ENCODE results near the gene PCCA.

Gene PCCA

DNA sequence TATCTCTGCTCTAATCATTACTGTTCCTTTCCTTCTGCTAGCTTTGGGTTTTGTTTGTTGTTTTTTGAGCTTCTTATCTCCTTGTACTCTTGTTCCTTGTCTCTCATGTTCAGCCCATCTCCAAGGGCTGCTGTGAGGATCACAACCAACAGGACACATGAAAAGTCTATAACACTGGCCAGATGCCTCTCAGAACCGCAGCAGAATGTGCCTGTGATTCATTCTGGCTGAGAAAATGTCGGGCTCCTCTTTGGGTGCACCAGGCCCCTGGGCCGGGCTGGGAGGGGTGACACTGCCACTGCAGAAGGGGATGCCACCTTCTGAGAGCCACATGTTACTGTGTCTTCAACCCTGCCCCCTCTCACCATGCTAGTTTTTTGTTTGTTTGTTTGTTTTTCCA is 451.7 kb downstream of the PCCA start:
- in situ Hi-C loops (cut with MboI; ENCODE audit: low pct_unique_long_range_greater_than_20kb, low sequenced_read_pairs, unreplicated experiment) = no loop called here
- TF ChIP-seq, protein P1, sequence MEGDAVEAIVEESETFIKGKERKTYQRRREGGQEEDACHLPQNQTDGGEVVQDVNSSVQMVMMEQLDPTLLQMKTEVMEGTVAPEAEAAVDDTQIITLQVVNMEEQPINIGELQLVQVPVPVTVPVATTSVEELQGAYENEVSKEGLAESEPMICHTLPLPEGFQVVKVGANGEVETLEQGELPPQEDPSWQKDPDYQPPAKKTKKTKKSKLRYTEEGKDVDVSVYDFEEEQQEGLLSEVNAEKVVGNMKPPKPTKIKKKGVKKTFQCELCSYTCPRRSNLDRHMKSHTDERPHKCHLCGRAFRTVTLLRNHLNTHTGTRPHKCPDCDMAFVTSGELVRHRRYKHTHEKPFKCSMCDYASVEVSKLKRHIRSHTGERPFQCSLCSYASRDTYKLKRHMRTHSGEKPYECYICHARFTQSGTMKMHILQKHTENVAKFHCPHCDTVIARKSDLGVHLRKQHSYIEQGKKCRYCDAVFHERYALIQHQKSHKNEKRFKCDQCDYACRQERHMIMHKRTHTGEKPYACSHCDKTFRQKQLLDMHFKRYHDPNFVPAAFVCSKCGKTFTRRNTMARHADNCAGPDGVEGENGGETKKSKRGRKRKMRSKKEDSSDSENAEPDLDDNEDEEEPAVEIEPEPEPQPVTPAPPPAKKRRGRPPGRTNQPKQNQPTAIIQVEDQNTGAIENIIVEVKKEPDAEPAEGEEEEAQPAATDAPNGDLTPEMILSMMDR (IDR thresholded peaks at IDR 0.05; ENCODE audit: extremely low read depth, insufficient read depth, missing control alignments) = no peak
- DNase-seq (ENCODE audit: low spot score) = no peak

DNA sequence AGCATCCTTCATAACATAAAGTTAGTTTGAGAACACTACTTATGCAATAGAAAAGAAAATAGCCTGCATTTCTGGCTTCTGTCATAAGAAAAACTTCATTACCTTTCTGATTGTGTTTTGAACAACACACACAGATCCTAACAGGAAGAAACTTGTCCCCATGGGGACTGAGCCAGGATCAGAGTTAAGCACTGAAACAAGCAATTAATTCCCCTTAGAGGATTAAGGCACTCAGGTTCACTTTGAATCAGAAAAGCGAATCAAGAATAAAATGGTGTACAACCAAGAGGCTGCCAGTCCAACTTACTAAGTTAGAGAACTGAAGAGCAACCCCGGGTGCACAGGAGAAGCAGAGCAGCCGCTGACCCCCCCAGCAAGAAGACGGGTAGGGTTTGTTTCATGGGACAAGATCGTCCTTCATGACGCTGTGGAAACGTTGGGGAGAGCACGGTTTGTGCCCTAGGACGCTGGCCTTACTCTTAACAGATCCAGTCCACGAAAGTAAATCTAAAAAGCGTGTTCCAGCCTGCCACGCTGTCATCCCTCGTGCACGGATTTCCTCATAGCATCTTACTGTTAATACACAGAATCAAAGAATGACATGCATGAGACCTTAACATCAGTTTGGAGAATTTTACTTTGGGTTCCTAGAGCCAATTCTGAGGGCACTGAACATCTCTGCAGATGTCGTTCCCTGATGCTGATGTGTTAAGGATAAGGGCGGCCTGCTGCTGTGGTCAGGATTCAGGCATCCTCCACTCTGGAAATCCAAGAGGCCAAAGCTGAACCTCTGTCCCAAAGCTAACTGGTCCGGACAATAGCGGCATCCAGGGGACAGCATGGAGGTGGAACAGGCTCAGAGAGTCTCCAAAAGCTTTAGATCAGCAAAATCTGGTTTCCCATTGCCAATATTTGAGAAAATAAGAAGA is 453.3 kb downstream of the PCCA start:
- in situ Hi-C loops (cut with MboI; ENCODE audit: low pct_unique_long_range_greater_than_20kb, low sequenced_read_pairs, unreplicated experiment) = no loop called here
- DNase-seq (ENCODE audit: low spot score) = no peak
- TF ChIP-seq, protein P1 (IDR thresholded peaks at IDR 0.05; ENCODE audit: extremely low read depth, insufficient read depth, missing control alignments) = no peak

- in situ Hi-C loops (cut with MboI; ENCODE audit: low pct_unique_long_range_greater_than_20kb, low sequenced_read_pairs, unreplicated experiment) = no loop called here
- TF ChIP-seq, protein P1 (IDR thresholded peaks at IDR 0.05; ENCODE audit: extremely low read depth, insufficient read depth, missing control alignments) = peak; percentile 44
- DNase-seq (ENCODE audit: low spot score) = peak; percentile 79
These were observed 453.9 kb downstream of the PCCA start for GRCh38 chr13:100542826-100543156.

DNA sequence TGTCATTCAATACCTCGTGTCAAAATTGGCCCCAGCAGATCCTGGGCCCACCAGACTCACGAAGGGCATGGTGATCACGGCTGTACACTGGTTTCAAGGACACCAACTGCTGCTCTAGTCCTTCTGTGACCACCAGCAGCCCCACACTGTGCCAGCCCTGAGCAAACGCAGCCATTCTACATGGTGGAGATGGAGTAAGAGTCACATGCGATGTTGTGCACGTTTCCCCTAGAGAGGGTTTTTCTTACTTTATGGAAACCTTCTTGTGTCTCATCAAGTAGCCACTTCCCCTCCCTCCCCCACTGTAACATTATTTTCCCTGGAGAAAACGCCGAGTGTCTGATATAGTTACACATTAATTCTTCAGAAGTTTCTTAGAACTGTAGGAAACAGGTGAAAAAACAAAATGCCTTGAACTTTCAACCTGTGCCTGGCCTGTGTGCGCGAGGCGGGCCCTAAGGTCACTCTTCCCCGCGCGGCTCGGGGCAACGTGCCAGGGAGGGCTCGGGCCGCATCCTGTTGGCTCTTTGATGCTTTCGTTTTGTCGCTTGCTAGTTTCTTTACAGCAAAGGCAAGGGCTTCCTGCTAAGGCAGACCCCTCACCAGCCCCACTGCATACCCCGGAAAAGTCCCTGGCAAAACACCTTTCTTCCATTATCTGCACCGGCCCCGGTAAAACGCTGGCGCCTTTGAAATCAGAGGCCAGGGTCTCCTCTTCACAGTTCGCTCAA is 455.1 kb downstream of the PCCA start:
- TF ChIP-seq, protein P1 (IDR thresholded peaks at IDR 0.05; ENCODE audit: extremely low read depth, insufficient read depth, missing control alignments) = no peak
- DNase-seq (ENCODE audit: low spot score) = no peak
- in situ Hi-C loops (cut with MboI; ENCODE audit: low pct_unique_long_range_greater_than_20kb, low sequenced_read_pairs, unreplicated experiment) = no loop called here

- no peak for DNase-seq (ENCODE audit: low spot score)
- TF ChIP-seq, protein P1 (IDR thresholded peaks at IDR 0.05; ENCODE audit: extremely low read depth, insufficient read depth, missing control alignments) = no peak
- in situ Hi-C loops (cut with MboI; ENCODE audit: low pct_unique_long_range_greater_than_20kb, low sequenced_read_pairs, unreplicated experiment) = no loop called here
These were observed 456.2 kb downstream of the PCCA start for GRCh38 chr13:100544866-100545683.

DNA sequence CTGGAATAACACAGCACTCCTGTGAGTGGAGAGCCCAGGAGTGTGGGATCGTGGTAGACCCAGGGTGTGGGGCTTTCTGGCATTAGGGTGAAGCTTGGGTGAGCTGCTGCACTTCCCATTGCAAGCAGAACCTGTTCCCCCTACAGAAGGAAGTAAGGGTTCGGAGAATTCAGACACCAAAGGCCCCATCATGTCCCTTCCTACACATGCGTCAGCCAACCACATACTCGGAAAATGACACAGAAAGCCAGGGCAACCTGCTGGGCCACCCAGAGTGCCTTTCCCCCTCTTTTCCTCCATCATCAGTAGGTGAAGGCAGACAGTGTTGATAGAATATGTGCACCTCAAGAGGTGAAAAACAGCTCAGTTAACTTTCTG is 456.8 kb downstream of the PCCA start:
- in situ Hi-C loops (cut with MboI; ENCODE audit: low pct_unique_long_range_greater_than_20kb, low sequenced_read_pairs, unreplicated experiment) = no loop called here
- DNase-seq (ENCODE audit: low spot score) = no peak
- TF ChIP-seq, protein P1 (IDR thresholded peaks at IDR 0.05; ENCODE audit: extremely low read depth, insufficient read depth, missing control alignments) = no peak
